GM23338 (cell line): ENCODE data around the gene CACNA1C. TPM values are rescaled to one million over a fixed set of nuclear protein-coding genes. Genes with fewer than 3 reads are reported as not detected.

Experiments used
- ATAC-seq: fragments of 200-7000 bp; cut with Tn5 transposase; 3 replicates; pipeline ENCODE4 v1.9.1; 2020
- DNase-seq: peaks from one replicate; pipeline ENCODE4 v3.0.0-alpha.2; 2015; ENCODE audit warnings: low spot score
- H2AFZ ChIP-seq: fragments of 200-600 bp; sonication (generic); 2 replicates; pipeline ENCODE4 v1.8.0; 2016; ENCODE audit warnings: antibody characterized with exemption, mild to moderate bottlenecking, moderate library complexity
- H3F3A ChIP-seq: fragments of 200-600 bp; sonication (generic); replicated peaks from 2 replicates; pipeline ENCODE4 v1.8.0; 2017; ENCODE audit warnings: antibody characterized with exemption, mixed run types, low read depth
- H3K27ac ChIP-seq: fragments of 200-600 bp; sonication (generic); 2 replicates; pipeline ENCODE4 v1.6.1; 2016; ENCODE audit warnings: low read depth
- H3K27me3 ChIP-seq: fragments of 200-600 bp; sonication (generic); 2 replicates; pipeline ENCODE4 v1.8.0; 2016; ENCODE audit warnings: mild to moderate bottlenecking, mixed run types, moderate library complexity; ENCODE audit not compliant: insufficient read depth
- H3K36me3 ChIP-seq: fragments of 200-600 bp; sonication (generic); 2 replicates; pipeline ENCODE4 v1.8.0; 2016; ENCODE audit warnings: mild to moderate bottlenecking; ENCODE audit not compliant: insufficient read depth
- H3K4me1 ChIP-seq: fragments of 200-600 bp; sonication (generic); 2 replicates; pipeline ENCODE4 v1.8.0; 2016; ENCODE audit warnings: mild to moderate bottlenecking, moderate library complexity; ENCODE audit not compliant: insufficient read depth
- H3K4me2 ChIP-seq: fragments of 200-600 bp; sonication (generic); 2 replicates; pipeline ENCODE4 v1.7.1; 2017; ENCODE audit warnings: mixed run types
- H3K4me3 ChIP-seq: fragments of 200-600 bp; sonication (generic); 2 replicates; pipeline ENCODE4 v1.6.1; 2016; ENCODE audit warnings: mixed run types
- H3K79me2 ChIP-seq: fragments of 200-600 bp; sonication (generic); replicated peaks from 2 replicates; pipeline ENCODE4 v1.8.0; 2017; ENCODE audit warnings: mild to moderate bottlenecking; ENCODE audit not compliant: insufficient read depth
- H3K9me2 ChIP-seq: fragments of 200-600 bp; sonication (generic); 2 replicates; pipeline ENCODE4 v1.8.0; 2017; ENCODE audit not compliant: insufficient read depth
- H4K20me1 ChIP-seq: fragments of 200-600 bp; sonication (generic); replicated peaks from 2 replicates; pipeline ENCODE4 v1.8.0; 2017; ENCODE audit warnings: mild to moderate bottlenecking; ENCODE audit not compliant: insufficient read depth
- H3K27ac Mint-ChIP-seq: 2 replicates; pipeline ENCODE4 v1.8.0; 2020; ENCODE audit warnings: inconsistent platforms, mild to moderate bottlenecking, moderate library complexity, mixed read lengths
- H3K27me3 Mint-ChIP-seq: 3 replicates; pipeline ENCODE4 v1.8.0; 2022; ENCODE audit warnings: low read depth, mild to moderate bottlenecking, moderate library complexity, mixed read lengths, inconsistent platforms; ENCODE audit not compliant: insufficient read depth, poor library complexity
- H3K36me3 Mint-ChIP-seq: 3 replicates; pipeline ENCODE4 v1.8.0; 2021; ENCODE audit warnings: low read depth, mild to moderate bottlenecking, inconsistent platforms, moderate library complexity, mixed read lengths
- H3K4me1 Mint-ChIP-seq: 3 replicates; pipeline ENCODE4 v1.8.0; 2020; ENCODE audit warnings: mild to moderate bottlenecking, inconsistent platforms, mixed read lengths
- H3K4me3 Mint-ChIP-seq: 3 replicates; pipeline ENCODE4 v1.8.0; 2021; ENCODE audit warnings: moderate library complexity, mild to moderate bottlenecking, inconsistent platforms, mixed read lengths
- H3K9me3 Mint-ChIP-seq: 3 replicates; pipeline ENCODE4 v1.8.0; 2020; ENCODE audit warnings: moderate library complexity, mild to moderate bottlenecking, inconsistent platforms, mixed read lengths
- EZH2 ChIP-seq: fragments of 200-600 bp; sonication (generic); IDR thresholded peaks from one replicate; pipeline ENCODE4 v1.8.0; 2017; ENCODE audit warnings: antibody characterized with exemption, mild to moderate bottlenecking, low read depth; ENCODE audit not compliant: unreplicated experiment
- EZH2phosphoT487 ChIP-seq: fragments of 200-600 bp; sonication (generic); IDR thresholded peaks from one replicate; pipeline ENCODE4 v1.8.1; 2018; ENCODE audit warnings: antibody characterized with exemption; ENCODE audit not compliant: unreplicated experiment
- NANOG ChIP-seq: IDR thresholded peaks from 2 replicates; pipeline ENCODE4 v1.6.1; 2016; ENCODE audit warnings: antibody characterized with exemption, borderline replicate concordance
- STAT1 ChIP-seq: IDR thresholded peaks from one replicate; pipeline ENCODE4 v1.6.1; 2016; ENCODE audit warnings: antibody characterized with exemption; ENCODE audit not compliant: unreplicated experiment
- ZNF114 ChIP-seq: fragments of 250-450 bp; sonication (Bioruptor Pico); IDR thresholded peaks from 2 replicates; pipeline ENCODE4 v1.5.0; 2020; ENCODE audit warnings: mild to moderate bottlenecking, moderate library complexity
- ZNF331 ChIP-seq: fragments of 250-450 bp; sonication (Bioruptor Pico); IDR thresholded peaks from 2 replicates; pipeline ENCODE4 v1.5.0; 2020; ENCODE audit warnings: low read depth, mild to moderate bottlenecking, moderate library complexity
- polyA plus RNA-seq: library from polyadenylated mRNA; unstranded; fragments of >200 nt; fragmentation: Nextera tagmentation; extraction: Ambion mirVana; gene quantifications from 2 replicates; pipeline ENCODE4 v1.2.1, GENCODE V29; 2016
- total RNA-seq: library from RNA; depleted of rRNA; stranded (reverse); fragments of >200 nt; shearing (Covaris generic); gene quantifications from 2 replicates; pipeline ENCODE4 v1.2.3, GENCODE V29; 2014
- TF ChIP-seq, protein P1 (sequence below): fragments of 250-450 bp; sonication (Bioruptor Pico); IDR thresholded peaks from 2 replicates; pipeline ENCODE4 v1.5.0; 2020; ENCODE audit warnings: mild to moderate bottlenecking, moderate library complexity
- TF ChIP-seq, protein P2 (sequence below): IDR thresholded peaks from one replicate; pipeline ENCODE4 v1.6.1; 2018; ENCODE audit warnings: antibody characterized with exemption; ENCODE audit not compliant: unreplicated experiment
- TF ChIP-seq, protein P3 (sequence below), 2 experiments: fragments of 200-600 bp in 1 of 2; sonication (generic) in 1 of 2; conservative IDR thresholded peaks; 2 replicates each; pipeline versions ENCODE4 v1.5.1 to v1.6.1; 2016 to 2017; ENCODE audit warnings: antibody characterized with exemption in 2 of 2, low read depth in 2 of 2, mild to moderate bottlenecking in 2 of 2, moderate library complexity in 1 of 2

The CACNA1C gene
- total and polyA plus RNA-seq, 2 experiments from 2014 or later: 0.78 to 2.1 TPM

DNA sequence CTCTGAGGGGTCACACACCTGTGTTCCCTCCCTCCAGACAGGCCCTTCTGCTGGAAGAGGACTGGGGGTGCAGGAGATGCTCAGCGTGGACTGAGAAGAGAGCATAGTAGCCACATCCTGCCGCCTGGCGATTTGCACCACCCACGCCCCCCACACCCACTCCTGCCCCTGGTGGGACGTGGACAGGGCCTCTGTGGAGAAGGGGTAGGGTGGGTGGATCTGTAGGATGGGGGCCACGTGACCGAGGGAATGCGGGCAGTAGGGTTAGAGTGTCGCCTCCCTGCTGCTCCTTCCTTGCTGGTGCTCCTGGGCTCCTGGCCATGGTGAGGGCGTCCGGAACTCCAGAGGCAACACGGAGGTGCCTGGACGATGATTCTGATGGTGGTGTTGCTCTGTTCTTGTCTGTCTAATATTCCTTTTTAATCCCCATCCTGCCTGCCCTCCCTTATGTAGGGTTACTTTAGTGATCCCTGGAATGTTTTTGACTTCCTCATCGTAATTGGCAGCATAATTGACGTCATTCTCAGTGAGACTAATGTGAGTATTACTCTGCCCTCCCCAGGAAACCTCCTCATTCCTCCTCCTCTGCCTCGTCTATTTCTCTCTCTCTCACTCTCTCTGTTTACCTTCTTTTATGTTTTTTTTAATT, 580.5 kb downstream of the CACNA1C start:
- Histone ChIP-seq H2AFZ (no peak overlapping the region), H4K20me1 (no peaks in the 10 kb centered on the region), H3K4me1 (no peaks in the 10 kb centered on the region), H3K4me2 (no peak overlapping the region), H3F3A (no peaks in the 10 kb centered on the region), H3K36me3 (no peaks in the 10 kb centered on the region), H3K9me2 (no peaks in the 10 kb centered on the region), H3K79me2 (no peaks in the 10 kb centered on the region), H3K27me3 (no peaks in the 10 kb centered on the region), H3K4me3 (no peak overlapping the region), H3K27ac (no peak overlapping the region)
- H3K36me3 Mint-ChIP-seq: no peaks in the 10 kb centered on the region
- peaks cover 8% of the 10 kb centered on the region for H3K4me1 Mint-ChIP-seq
- ATAC-seq (no peak), DNase-seq (no peak)
- no peaks in the 10 kb centered on the region for H3K9me3 Mint-ChIP-seq
- H3K4me3 Mint-ChIP-seq: no peak overlapping the region
- no peak overlapping the region for H3K27ac Mint-ChIP-seq
- TF ChIP-seq EZH2: no peak
- TF ChIP-seq ZNF114: no peak
- TF ChIP-seq STAT1: no peak
- TF ChIP-seq NANOG: no peak
- TF ChIP-seq, protein P1, sequence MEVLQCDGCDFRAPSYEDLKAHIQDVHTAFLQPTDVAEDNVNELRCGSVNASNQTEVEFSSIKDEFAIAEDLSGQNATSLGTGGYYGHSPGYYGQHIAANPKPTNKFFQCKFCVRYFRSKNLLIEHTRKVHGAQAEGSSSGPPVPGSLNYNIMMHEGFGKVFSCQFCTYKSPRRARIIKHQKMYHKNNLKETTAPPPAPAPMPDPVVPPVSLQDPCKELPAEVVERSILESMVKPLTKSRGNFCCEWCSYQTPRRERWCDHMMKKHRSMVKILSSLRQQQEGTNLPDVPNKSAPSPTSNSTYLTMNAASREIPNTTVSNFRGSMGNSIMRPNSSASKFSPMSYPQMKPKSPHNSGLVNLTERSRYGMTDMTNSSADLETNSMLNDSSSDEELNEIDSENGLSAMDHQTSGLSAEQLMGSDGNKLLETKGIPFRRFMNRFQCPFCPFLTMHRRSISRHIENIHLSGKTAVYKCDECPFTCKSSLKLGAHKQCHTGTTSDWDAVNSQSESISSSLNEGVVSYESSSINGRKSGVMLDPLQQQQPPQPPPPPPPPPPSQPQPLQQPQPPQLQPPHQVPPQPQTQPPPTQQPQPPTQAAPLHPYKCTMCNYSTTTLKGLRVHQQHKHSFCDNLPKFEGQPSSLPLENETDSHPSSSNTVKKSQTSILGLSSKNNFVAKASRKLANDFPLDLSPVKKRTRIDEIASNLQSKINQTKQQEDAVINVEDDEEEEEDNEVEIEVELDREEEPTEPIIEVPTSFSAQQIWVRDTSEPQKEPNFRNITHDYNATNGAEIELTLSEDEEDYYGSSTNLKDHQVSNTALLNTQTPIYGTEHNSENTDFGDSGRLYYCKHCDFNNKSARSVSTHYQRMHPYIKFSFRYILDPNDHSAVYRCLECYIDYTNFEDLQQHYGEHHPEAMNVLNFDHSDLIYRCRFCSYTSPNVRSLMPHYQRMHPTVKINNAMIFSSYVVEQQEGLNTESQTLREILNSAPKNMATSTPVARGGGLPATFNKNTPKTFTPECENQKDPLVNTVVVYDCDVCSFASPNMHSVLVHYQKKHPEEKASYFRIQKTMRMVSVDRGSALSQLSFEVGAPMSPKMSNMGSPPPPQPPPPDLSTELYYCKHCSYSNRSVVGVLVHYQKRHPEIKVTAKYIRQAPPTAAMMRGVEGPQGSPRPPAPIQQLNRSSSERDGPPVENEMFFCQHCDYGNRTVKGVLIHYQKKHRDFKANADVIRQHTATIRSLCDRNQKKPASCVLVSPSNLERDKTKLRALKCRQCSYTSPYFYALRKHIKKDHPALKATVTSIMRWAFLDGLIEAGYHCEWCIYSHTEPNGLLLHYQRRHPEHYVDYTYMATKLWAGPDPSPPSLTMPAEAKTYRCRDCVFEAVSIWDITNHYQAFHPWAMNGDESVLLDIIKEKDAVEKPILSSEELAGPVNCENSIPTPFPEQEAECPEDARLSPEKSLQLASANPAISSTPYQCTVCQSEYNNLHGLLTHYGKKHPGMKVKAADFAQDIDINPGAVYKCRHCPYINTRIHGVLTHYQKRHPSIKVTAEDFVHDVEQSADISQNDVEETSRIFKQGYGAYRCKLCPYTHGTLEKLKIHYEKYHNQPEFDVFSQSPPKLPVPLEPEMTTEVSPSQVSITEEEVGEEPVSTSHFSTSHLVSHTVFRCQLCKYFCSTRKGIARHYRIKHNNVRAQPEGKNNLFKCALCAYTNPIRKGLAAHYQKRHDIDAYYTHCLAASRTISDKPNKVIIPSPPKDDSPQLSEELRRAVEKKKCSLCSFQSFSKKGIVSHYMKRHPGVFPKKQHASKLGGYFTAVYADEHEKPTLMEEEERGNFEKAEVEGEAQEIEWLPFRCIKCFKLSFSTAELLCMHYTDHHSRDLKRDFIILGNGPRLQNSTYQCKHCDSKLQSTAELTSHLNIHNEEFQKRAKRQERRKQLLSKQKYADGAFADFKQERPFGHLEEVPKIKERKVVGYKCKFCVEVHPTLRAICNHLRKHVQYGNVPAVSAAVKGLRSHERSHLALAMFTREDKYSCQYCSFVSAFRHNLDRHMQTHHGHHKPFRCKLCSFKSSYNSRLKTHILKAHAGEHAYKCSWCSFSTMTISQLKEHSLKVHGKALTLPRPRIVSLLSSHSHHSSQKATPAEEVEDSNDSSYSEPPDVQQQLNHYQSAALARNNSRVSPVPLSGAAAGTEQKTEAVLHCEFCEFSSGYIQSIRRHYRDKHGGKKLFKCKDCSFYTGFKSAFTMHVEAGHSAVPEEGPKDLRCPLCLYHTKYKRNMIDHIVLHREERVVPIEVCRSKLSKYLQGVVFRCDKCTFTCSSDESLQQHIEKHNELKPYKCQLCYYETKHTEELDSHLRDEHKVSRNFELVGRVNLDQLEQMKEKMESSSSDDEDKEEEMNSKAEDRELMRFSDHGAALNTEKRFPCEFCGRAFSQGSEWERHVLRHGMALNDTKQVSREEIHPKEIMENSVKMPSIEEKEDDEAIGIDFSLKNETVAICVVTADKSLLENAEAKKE: no peak
- TF ChIP-seq ZNF331: no peak
- TF ChIP-seq EZH2phosphoT487: no peak
- TF ChIP-seq, protein P2, sequence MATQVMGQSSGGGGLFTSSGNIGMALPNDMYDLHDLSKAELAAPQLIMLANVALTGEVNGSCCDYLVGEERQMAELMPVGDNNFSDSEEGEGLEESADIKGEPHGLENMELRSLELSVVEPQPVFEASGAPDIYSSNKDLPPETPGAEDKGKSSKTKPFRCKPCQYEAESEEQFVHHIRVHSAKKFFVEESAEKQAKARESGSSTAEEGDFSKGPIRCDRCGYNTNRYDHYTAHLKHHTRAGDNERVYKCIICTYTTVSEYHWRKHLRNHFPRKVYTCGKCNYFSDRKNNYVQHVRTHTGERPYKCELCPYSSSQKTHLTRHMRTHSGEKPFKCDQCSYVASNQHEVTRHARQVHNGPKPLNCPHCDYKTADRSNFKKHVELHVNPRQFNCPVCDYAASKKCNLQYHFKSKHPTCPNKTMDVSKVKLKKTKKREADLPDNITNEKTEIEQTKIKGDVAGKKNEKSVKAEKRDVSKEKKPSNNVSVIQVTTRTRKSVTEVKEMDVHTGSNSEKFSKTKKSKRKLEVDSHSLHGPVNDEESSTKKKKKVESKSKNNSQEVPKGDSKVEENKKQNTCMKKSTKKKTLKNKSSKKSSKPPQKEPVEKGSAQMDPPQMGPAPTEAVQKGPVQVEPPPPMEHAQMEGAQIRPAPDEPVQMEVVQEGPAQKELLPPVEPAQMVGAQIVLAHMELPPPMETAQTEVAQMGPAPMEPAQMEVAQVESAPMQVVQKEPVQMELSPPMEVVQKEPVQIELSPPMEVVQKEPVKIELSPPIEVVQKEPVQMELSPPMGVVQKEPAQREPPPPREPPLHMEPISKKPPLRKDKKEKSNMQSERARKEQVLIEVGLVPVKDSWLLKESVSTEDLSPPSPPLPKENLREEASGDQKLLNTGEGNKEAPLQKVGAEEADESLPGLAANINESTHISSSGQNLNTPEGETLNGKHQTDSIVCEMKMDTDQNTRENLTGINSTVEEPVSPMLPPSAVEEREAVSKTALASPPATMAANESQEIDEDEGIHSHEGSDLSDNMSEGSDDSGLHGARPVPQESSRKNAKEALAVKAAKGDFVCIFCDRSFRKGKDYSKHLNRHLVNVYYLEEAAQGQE: no peak
- TF ChIP-seq, protein P3, sequence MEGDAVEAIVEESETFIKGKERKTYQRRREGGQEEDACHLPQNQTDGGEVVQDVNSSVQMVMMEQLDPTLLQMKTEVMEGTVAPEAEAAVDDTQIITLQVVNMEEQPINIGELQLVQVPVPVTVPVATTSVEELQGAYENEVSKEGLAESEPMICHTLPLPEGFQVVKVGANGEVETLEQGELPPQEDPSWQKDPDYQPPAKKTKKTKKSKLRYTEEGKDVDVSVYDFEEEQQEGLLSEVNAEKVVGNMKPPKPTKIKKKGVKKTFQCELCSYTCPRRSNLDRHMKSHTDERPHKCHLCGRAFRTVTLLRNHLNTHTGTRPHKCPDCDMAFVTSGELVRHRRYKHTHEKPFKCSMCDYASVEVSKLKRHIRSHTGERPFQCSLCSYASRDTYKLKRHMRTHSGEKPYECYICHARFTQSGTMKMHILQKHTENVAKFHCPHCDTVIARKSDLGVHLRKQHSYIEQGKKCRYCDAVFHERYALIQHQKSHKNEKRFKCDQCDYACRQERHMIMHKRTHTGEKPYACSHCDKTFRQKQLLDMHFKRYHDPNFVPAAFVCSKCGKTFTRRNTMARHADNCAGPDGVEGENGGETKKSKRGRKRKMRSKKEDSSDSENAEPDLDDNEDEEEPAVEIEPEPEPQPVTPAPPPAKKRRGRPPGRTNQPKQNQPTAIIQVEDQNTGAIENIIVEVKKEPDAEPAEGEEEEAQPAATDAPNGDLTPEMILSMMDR (conservative IDR thresholded peaks at IDR 0.05; ENCODE audit: low read depth in 2 of 2): no peak
- peaks cover 9% of the 10 kb centered on the region for H3K27me3 Mint-ChIP-seq
